Kidney (tissue), 14 donors: ENCODE measurements around the gene ATG13. TPM values are rescaled to one million over a fixed set of nuclear protein-coding genes. Genes with fewer than 3 reads are reported as not detected.

Experiments used
- DNase-seq, 5 donors: peaks; one replicate each; pipeline ENCODE4 v3.0.0-alpha.2; 2013 to 2020
- FAIRE-seq: peaks from 2 replicates; lab custom pipeline; 2012; peaks lifted over from hg19 to GRCh38; lab: Jason Lieb, UNC
- H3K27ac ChIP-seq, 2 donors: one replicate each; pipeline ENCODE4 v1.7.0; 2013; ENCODE audit warnings: low read depth in 2 of 2, low read length in 2 of 2, inconsistent platforms in 1 of 2
- H3K27me3 ChIP-seq: one replicate; pipeline ENCODE4 v1.7.1; 2013; ENCODE audit warnings: low read length, inconsistent platforms; ENCODE audit not compliant: control insufficient read depth, insufficient read depth
- H3K36me3 ChIP-seq, 3 donors: one replicate each; pipeline versions ENCODE4 v1.7.0 to v1.7.1; 2013; ENCODE audit warnings: low read length in 3 of 3, control low read depth in 1 of 3, inconsistent platforms in 1 of 3; ENCODE audit not compliant: insufficient read depth in 3 of 3, control insufficient read depth in 2 of 3
- H3K4me1 ChIP-seq, 3 donors: one replicate each; pipeline versions ENCODE4 v1.7.0 to v1.7.1; 2013; ENCODE audit warnings: low read length in 3 of 3, inconsistent platforms in 1 of 3, low read depth in 1 of 3; ENCODE audit not compliant: control insufficient read depth in 2 of 3, insufficient read depth in 2 of 3
- H3K4me3 ChIP-seq, 3 donors: one replicate each; pipeline versions ENCODE4 v1.7.0 to v1.8.1; 2013; ENCODE audit warnings: low read length in 3 of 3, control low read depth in 1 of 3, inconsistent platforms in 1 of 3
- H3K9ac ChIP-seq, 3 donors: one replicate each; pipeline versions ENCODE4 v1.7.0 to v1.7.1; 2013; ENCODE audit warnings: low read length in 3 of 3, control low read depth in 1 of 3, inconsistent platforms in 1 of 3
- H3K9me3 ChIP-seq, 3 donors: one replicate each; pipeline versions ENCODE4 v1.7.0 to v1.7.1; 2013; ENCODE audit warnings: low read length in 3 of 3, control low read depth in 1 of 3, inconsistent platforms in 1 of 3; ENCODE audit not compliant: control insufficient read depth in 2 of 3, insufficient read depth in 1 of 3
- intact Hi-C: fragments of 100-400 bp; cut with DNase I; formaldehyde crosslinking; loops from one replicate; pipeline ENCODE4 v1.11.1; 2022
- polyA plus RNA-seq: library from polyadenylated mRNA; stranded (reverse); fragments of 350-450 nt; fragmentation: Illumina TruSeq; extraction: RNeasy Lipid Tissue Mini Kit (QIAGEN cat#74804); gene quantifications from one replicate; pipeline ENCODE4 v1.2.3, GENCODE V29; 2014; ENCODE audit warnings: low read depth, low replicate concordance; ENCODE audit not compliant: insufficient read depth
- total RNA-seq: library from RNA; stranded (reverse); fragmentation: NEBNext Ultra II Directional; extraction: Animal tissue kit (Norgen Biotek cat#: 25700); gene quantifications from one replicate; pipeline ENCODE4 v1.2.1, GENCODE V29; 2021
- TF ChIP-seq, protein P1 (sequence below): IDR thresholded peaks from 3 replicates; pipeline ENCODE4 v1.5.1; 2012; ENCODE audit warnings: mild to moderate bottlenecking, moderate library complexity, borderline replicate concordance; ENCODE audit not compliant: insufficient read depth; ENCODE audit errors: extremely low read depth
- donor health status: control.
- donor health status: control.
- donor health status: control.
- donor health status: control.
- donor health status: control.
- donor health status: DM: yes; HTN: yes; CAD: no.
- donor health status: Normal renal cell carcinoma (clear cell type).

The ATG13 gene
- total and polyA plus RNA-seq, 2 donors from 2014 or later: 40.1 to 73.5 TPM

DNA sequence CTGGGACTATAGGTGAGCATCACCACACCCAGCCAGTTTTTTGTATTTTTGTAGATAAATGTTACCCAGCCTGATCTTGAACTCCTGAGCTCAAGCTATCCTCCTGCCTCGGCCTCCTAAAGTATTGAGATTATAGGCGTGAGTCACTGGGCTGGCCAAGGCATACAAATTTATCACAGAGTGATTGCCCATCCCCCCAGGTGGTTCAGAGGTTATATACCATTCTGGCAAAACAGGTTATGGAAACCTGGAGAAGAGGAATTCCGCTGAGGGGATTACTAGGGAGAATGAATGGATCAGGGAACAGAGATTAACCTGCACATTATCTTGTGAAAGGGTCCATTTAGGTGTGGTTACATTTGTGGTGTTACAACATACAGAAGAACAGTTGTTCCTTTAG is 8.1 kb downstream of the ATG13 start:
- H3K27me3 ChIP-seq: no peaks in the 10 kb centered on the region
- H3K4me3 ChIP-seq: no peak overlapping the region
- DNase-seq (no peak), FAIRE-seq (no peak)
- TF ChIP-seq, protein P1, sequence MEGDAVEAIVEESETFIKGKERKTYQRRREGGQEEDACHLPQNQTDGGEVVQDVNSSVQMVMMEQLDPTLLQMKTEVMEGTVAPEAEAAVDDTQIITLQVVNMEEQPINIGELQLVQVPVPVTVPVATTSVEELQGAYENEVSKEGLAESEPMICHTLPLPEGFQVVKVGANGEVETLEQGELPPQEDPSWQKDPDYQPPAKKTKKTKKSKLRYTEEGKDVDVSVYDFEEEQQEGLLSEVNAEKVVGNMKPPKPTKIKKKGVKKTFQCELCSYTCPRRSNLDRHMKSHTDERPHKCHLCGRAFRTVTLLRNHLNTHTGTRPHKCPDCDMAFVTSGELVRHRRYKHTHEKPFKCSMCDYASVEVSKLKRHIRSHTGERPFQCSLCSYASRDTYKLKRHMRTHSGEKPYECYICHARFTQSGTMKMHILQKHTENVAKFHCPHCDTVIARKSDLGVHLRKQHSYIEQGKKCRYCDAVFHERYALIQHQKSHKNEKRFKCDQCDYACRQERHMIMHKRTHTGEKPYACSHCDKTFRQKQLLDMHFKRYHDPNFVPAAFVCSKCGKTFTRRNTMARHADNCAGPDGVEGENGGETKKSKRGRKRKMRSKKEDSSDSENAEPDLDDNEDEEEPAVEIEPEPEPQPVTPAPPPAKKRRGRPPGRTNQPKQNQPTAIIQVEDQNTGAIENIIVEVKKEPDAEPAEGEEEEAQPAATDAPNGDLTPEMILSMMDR: no peak
- no peak overlapping the region for H3K27ac ChIP-seq
- intact Hi-C loops: no loop called here
- no peaks in the 10 kb centered on the region for H3K9me3 ChIP-seq
- no peak overlapping the region for H3K9ac ChIP-seq
- peaks cover 2 to 18% (median 5%) of the 10 kb centered on the region in 3 donors for H3K36me3 ChIP-seq
- H3K4me1 ChIP-seq: no peaks in the 10 kb centered on the region

DNA sequence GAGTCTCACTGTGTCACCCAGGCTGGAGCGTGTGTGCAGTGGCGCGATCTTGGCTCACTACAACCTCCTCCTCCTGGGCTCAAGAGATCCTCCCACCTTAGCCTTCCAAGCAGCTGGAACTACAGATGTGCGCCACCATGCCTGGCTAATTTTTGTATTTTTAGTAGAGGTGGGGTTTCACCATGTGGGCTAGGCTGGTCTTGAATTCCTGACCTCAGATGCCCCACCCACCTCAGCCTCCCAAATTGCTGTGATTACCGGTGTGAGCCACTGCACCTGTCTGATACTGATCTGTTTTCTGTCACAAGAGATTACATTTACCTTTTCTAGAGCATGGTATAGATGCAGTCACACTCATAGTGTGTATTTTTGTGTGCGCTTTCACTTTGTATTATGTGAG is 11.6 kb downstream of the ATG13 start:
- Histone ChIP-seq H3K36me3 (peaks cover 4 to 21% (median 8%) of the 10 kb centered on the region in 3 donors), H3K27ac (no peak overlapping the region), H3K4me3 (no peak overlapping the region), H3K27me3 (no peaks in the 10 kb centered on the region), H3K9ac (no peak overlapping the region), H3K9me3 (no peaks in the 10 kb centered on the region), H3K4me1 (no peaks in the 10 kb centered on the region)
- TF ChIP-seq, protein P1: no peak
- intact Hi-C loops: no loop called here
- FAIRE-seq (no peak), DNase-seq (peak in 1 of 5 donors; percentile 7)

DNA sequence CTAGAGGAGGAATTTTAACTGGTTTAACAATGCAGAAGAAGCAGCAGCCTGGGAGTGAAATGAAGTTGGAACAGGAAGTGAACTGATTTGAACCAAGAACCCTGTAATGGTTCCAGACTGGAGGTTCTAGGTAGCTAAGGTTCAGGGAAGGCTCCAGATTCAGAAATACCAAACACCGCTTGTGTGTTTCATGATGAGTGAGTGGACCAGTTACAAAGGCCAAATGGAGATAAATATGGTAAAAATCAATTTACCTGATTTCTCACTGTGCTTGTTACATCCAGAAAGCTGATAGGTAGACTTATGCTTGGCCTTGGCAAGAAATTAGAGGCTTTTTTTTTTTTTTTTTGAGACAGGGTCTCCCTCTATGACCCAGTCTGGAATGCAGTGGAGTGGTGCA is 12.9 kb downstream of the ATG13 start:
- DNase-seq (no peak), FAIRE-seq (no peak)
- TF ChIP-seq, protein P1: no peak
- no peak overlapping the region for H3K27ac ChIP-seq
- H3K9ac ChIP-seq: no peak overlapping the region
- H3K4me1 ChIP-seq: no peaks in the 10 kb centered on the region
- H3K9me3 ChIP-seq: no peaks in the 10 kb centered on the region
- H3K4me3 ChIP-seq: no peak overlapping the region
- H3K36me3 ChIP-seq: peaks cover 4 to 20% (median 7%) of the 10 kb centered on the region in 3 donors
- intact Hi-C loops: no loop called here
- no peaks in the 10 kb centered on the region for H3K27me3 ChIP-seq

DNA sequence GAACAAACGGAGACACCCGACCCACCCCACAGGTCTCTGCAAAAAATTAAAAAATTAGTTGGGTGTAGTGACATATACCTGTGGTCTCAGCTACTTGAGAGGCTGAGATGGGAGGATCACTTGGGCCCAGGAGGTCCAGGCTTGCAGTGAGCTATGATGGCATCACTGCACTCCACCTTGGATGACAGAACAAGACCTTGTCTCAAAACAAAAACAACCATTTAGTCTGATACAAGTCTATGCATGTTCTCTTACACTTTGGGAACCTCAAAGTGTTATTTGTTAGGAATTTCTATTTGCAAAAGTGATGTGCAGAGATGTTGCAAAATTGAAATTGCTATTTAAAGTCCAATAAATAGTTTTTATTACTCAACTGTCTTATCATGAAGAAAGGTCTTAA is 14.3 kb downstream of the ATG13 start:
- H3K36me3 ChIP-seq: peaks cover 2 to 14% (median 9%) of the 10 kb centered on the region in 3 donors

More for the DNA sequence above, 14.3 kb downstream of the ATG13 start:
- FAIRE-seq (no peak), DNase-seq (no peak)
- H3K27me3 ChIP-seq: no peaks in the 10 kb centered on the region
- no peaks in the 10 kb centered on the region for H3K4me1 ChIP-seq
- intact Hi-C loops: no loop called here
- no peak overlapping the region for H3K9ac ChIP-seq
- H3K4me3 ChIP-seq: no peak overlapping the region
- H3K9me3 ChIP-seq: no peaks in the 10 kb centered on the region
- H3K27ac ChIP-seq: no peak overlapping the region
- TF ChIP-seq, protein P1: no peak
